Measurements from ENCODE around the gene COL21A1.

DNA sequence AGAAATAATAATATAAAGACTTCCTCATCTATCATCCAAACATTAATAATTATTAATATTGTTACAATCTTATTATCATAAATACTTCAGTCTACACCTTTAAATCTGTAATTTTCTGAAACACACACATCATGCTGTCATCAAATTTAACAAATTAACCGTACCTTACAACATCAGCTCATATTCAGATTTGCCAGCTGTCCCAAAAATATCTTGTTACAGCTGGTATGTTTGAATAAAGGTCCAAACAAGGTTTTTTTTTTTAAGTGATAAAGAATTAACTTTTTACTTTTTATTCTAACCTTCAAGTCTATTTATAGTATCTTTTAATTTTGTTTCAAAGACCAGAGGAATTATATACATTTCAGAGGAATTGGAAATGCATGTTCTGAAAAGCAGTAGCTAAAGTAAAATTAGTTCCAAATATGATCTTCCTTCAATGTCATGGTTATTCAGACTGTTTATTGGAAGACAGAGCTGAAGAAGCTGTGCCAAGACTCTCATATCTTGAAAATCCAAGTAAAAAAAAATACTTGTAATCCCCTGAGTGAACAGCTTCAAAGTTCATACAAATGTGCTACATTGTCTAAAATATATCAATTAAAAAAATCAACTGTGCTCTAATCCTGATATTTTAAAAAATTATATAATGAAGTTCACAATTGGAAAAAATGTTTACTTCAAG is 210.3 kb downstream of the COL21A1 start:
- TF ChIP-seq CTCF (IDR thresholded peaks at IDR 0.05; ENCODE audit: low read depth, low read length, poor library complexity, severe bottlenecking) (no peak), EZH2phosphoT487 (IDR thresholded peaks at IDR 0.05; ENCODE audit: borderline replicate concordance, low read length) (no peak)
